ENCODE data around the gene SLC8A1. TPM values are rescaled to one million over a fixed set of nuclear protein-coding genes. Genes with fewer than 3 reads are reported as not detected.

The SLC8A1 gene
- total and polyA plus RNA-seq, 2 donors from 2014 or later = 12.9 to 33.9 TPM

- FAIRE-seq = peak; percentile 25
- H3K4me1 ChIP-seq (ENCODE audit: control insufficient read depth in 2 of 3, insufficient read depth in 2 of 3, low read depth in 1 of 3, low read length in 3 of 3) = no peaks in the 10 kb centered on the region
- no peaks in the 10 kb centered on the region for H3K27me3 ChIP-seq (ENCODE audit: control insufficient read depth, insufficient read depth, low read length)
- no peak for TF ChIP-seq CTCF (IDR thresholded peaks at IDR 0.05; ENCODE audit: borderline replicate concordance, extremely low read depth, insufficient read depth)
- DNase-seq = no peak
- H3K9me3 ChIP-seq (ENCODE audit: control insufficient read depth in 2 of 3, insufficient read depth in 1 of 3, low read length in 3 of 3) = peaks cover 0 to 4% (median 2%) of the 10 kb centered on the region in 3 donors
- intact Hi-C loops (cut with DNase I) = no loop called here
- no peak overlapping the region for H3K4me3 ChIP-seq (ENCODE audit: low read length in 3 of 3)
- H3K9ac ChIP-seq (ENCODE audit: low read length in 3 of 3) = no peak overlapping the region
- H3K36me3 ChIP-seq (ENCODE audit: control insufficient read depth in 2 of 3, insufficient read depth in 3 of 3, low read length in 3 of 3) = no peaks in the 10 kb centered on the region
- H3K27ac ChIP-seq (ENCODE audit: low read depth in 2 of 2, low read length in 2 of 2) = no peak overlapping the region
Measured at GRCh38 chr2:40384714-40385113, 67.2 kb downstream of the SLC8A1 start.

DNA sequence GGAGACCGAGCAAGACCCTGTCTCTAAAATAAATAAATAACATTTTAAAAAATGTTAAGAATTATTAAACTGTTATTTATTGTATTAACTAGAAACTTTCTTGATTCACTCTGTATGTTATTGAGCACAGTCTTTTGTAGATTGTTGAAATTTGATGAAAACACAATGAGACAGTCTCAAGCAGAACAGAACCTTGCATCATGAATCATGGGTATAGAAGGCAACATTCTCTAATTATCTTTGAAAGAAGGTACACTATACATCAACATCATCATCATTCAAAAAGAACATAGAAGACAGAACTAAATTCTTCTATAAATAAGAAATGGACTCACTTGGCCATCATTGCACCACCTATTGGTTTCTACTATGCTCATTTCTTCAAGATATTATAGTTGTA lies 67.7 kb downstream of the SLC8A1 start:
- H3K27ac ChIP-seq (ENCODE audit: low read depth in 2 of 2, low read length in 2 of 2) = no peak overlapping the region
- H3K9me3 ChIP-seq (ENCODE audit: control insufficient read depth in 2 of 3, insufficient read depth in 1 of 3, low read length in 3 of 3) = peaks cover 0 to 4% (median 2%) of the 10 kb centered on the region in 3 donors
- no peak for FAIRE-seq
- no peaks in the 10 kb centered on the region for H3K36me3 ChIP-seq (ENCODE audit: control insufficient read depth in 2 of 3, insufficient read depth in 3 of 3, low read length in 3 of 3)
- H3K9ac ChIP-seq (ENCODE audit: low read length in 3 of 3) = no peak overlapping the region
- H3K4me1 ChIP-seq (ENCODE audit: control insufficient read depth in 2 of 3, insufficient read depth in 2 of 3, low read depth in 1 of 3, low read length in 3 of 3) = no peaks in the 10 kb centered on the region
- intact Hi-C loops (cut with DNase I) = no loop called here
- no peak overlapping the region for H3K4me3 ChIP-seq (ENCODE audit: low read length in 3 of 3)
- DNase-seq = no peak
- no peaks in the 10 kb centered on the region for H3K27me3 ChIP-seq (ENCODE audit: control insufficient read depth, insufficient read depth, low read length)
- no peak for TF ChIP-seq CTCF (IDR thresholded peaks at IDR 0.05; ENCODE audit: borderline replicate concordance, extremely low read depth, insufficient read depth)

DNA sequence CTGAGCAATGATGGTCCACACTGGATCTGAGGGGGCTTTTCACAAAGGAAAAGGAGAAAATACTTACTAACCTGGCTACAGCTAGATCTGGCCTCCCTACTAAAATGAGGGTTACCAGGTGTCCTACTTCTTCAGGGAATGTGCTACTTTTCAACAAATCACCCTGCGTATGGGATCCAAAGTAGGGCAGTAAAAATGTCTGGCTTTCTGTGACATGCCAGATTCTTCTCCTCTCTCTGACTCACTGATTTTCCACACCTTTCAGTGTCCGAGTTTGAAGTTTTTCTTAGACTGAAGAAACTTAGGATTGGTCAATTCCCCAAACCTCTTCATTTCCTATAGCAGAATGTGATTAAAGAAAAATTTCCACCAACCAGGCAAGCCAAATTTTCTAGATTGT lies 71.2 kb downstream of the SLC8A1 start:
- Histone ChIP-seq H3K9me3 (ENCODE audit: control insufficient read depth in 2 of 3, insufficient read depth in 1 of 3, low read length in 3 of 3) (peaks cover 0 to 4% (median 2%) of the 10 kb centered on the region in 3 donors), H3K4me1 (ENCODE audit: control insufficient read depth in 2 of 3, insufficient read depth in 2 of 3, low read depth in 1 of 3, low read length in 3 of 3) (no peaks in the 10 kb centered on the region), H3K27me3 (ENCODE audit: control insufficient read depth, insufficient read depth, low read length) (no peaks in the 10 kb centered on the region), H3K36me3 (ENCODE audit: control insufficient read depth in 2 of 3, insufficient read depth in 3 of 3, low read length in 3 of 3) (no peaks in the 10 kb centered on the region), H3K4me3 (ENCODE audit: low read length in 3 of 3) (no peak overlapping the region), H3K27ac (ENCODE audit: low read depth in 2 of 2, low read length in 2 of 2) (no peak overlapping the region), H3K9ac (ENCODE audit: low read length in 3 of 3) (no peak overlapping the region)
- no peak for FAIRE-seq
- TF ChIP-seq CTCF (IDR thresholded peaks at IDR 0.05; ENCODE audit: borderline replicate concordance, extremely low read depth, insufficient read depth) = no peak
- intact Hi-C loops (cut with DNase I) = no loop called here
- DNase-seq = no peak

DNA sequence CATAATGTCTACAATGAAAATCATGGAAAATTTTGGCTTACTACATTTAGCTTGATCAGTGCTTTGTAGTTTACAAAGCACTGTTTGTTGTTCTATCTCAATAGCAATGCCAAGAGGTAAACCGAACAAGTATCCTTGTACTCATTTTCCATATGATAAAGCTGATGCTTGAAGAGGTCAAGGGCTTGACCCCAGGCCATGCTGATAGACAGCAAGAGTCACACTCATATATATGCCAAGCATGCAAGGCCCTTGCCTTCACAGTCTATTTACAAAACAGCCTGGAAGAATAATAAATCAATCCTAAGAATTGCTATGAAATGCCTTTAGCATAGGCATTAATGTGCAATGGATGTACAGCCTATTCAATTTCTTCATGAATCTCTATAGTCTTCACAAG lies 71.8 kb downstream of the SLC8A1 start:
- no peak for DNase-seq
- Histone ChIP-seq H3K9ac (ENCODE audit: low read length in 3 of 3) (no peak overlapping the region), H3K4me3 (ENCODE audit: low read length in 3 of 3) (no peak overlapping the region), H3K4me1 (ENCODE audit: control insufficient read depth in 2 of 3, insufficient read depth in 2 of 3, low read depth in 1 of 3, low read length in 3 of 3) (no peaks in the 10 kb centered on the region), H3K36me3 (ENCODE audit: control insufficient read depth in 2 of 3, insufficient read depth in 3 of 3, low read length in 3 of 3) (no peaks in the 10 kb centered on the region), H3K9me3 (ENCODE audit: control insufficient read depth in 2 of 3, insufficient read depth in 1 of 3, low read length in 3 of 3) (peaks cover 0 to 4% (median 2%) of the 10 kb centered on the region in 3 donors), H3K27ac (ENCODE audit: low read depth in 2 of 2, low read length in 2 of 2) (no peak overlapping the region), H3K27me3 (ENCODE audit: control insufficient read depth, insufficient read depth, low read length) (no peaks in the 10 kb centered on the region)
- intact Hi-C loops (cut with DNase I) = no loop called here
- no peak for FAIRE-seq
- TF ChIP-seq CTCF (IDR thresholded peaks at IDR 0.05; ENCODE audit: borderline replicate concordance, extremely low read depth, insufficient read depth) = no peak

All from kidney (tissue), 14 donors.